ENCODE results near the gene PKM.
"Not testable (repeated sequence)": the region's sequence is repeated elsewhere in the genome, so short reads cannot be mapped to it uniquely, and the experiment has no call there.

PKM gene

DNA sequence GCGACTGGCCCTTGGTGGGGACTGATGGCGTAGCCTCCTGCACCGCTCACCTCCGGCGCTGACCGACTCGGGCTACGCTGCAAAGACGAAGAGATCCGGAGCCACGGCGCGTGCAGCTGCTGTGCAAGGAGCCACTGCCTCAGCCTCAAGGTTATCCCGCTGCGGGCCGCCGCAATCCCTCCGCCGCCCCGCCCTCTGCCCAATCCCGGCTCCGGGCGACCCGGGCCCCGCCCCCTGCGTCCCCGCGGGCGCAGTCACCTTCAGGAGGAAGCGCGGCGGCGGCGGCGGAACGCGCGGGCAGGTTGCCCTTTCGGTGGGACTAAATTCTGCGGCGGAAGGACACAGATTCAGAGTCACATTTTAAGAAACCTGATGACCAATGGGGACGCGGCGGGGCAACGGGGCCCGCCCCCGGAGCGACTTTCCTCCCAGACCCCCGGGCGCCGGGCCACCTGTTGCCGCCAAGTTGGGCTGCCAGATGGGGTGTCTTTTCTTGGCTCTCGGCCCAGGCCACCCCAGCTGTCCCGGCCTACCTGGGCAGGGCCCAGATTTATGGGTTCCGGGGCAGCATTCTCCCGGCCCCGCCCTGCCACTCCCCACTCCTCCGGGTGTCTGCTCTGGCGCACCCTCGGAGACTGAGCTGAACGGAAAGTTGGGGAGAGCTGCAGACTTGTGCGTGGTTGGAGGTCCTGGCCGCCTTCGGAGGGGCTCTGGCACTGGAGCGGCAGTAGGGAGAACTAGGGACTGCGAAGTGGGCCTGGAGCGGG is at the start of gene PKM:
PKM (minus strand) TSS at position 125 of the 767 bp plus-strand sequence. CDS start 12,093 bp downstream, outside the sequence.
- FAIRE-seq, result no peak

DNA sequence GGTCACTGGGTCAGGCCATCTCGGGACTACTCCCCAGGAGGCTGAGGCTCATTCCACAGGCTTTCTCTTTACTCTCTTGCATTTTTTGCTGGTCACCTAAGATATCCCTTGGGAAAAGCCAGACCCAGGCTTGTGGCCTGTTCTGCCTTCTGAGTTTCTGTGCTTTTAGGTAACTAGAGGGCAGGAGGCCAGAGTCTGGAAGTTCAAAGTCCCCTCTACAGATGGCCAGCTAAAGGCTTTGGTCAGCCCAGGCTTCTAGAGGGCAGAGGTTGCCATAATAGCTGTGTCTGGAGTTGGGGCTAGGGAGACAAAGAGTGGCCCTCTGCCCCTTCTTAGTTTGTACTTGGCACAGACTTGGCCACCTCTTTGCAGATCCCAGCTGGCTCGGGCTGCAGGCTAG is 49.8 kb upstream of the PKM start:
- FAIRE-seq, result no peak

DNA sequence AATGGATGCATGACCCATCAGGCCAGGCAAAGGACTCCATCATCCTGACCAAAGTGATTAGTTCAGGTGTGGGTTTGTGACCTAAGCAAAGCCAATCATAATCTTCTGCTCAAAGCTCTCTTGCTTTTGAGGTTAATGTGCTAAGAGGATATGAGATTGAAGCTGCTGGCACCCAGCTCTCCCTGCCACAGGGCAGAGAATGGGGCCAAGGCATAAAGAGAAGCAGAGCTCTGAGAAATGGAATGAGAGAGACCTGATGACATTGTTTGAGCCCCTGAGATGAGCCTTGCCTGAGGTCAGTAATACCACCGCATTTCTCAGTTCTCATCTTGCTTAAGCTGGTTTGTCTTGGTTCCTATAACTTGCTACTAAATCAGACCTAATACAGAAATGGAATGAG is 47.7 kb upstream of the PKM start:
- FAIRE-seq, result no peak

DNA sequence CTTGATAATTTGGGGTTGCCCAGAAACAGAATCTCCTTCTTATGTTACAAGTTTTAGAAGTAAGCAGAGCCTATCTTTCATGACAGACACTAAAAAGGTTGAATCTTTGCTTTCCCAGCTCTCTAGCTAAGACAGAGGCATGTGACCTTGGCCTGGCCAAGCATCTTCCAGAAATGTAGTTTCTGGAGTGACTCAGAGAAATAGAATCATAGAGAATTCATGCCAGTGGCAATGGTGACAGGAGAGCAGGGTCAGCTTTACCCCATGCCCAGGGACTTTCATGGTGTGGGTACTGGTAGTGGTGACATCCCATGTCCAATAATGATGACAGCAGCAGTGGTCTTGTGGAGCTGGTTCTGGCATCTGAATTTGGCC is 45.3 kb upstream of the PKM start:
- no peak for FAIRE-seq

DNA sequence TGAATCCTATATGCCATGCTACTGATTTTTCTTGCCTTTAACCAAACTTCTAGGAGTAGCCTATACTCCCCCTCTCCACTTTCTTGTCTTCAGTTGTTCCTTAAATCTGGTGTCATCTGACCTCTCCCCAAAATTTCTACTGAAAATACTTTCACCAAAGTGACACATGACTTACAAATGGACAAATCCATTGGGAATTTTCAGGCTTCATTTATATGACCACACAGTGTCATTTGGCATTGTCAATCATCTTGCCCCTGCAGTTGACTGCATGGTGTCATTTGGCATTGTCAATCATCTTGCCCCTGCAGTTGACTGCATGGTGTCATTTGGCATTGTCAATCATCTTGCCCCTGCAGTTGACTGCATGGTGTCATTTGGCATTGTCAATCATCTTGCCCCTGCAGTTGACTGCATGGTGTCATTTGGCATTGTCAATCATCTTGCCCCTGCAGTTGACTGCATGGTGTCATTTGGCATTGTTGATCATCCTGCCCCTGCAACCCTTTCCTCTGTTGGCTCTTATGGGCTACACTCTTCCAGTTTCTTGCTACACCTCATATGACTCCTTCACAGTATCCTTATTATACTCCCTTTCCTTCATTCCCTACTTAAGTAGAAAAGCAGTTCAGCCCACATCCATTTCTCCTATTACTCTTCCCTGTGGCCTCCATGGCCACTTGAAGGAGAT is 44.8 kb upstream of the PKM start:
- FAIRE-seq, result not testable (repeated sequence)

DNA sequence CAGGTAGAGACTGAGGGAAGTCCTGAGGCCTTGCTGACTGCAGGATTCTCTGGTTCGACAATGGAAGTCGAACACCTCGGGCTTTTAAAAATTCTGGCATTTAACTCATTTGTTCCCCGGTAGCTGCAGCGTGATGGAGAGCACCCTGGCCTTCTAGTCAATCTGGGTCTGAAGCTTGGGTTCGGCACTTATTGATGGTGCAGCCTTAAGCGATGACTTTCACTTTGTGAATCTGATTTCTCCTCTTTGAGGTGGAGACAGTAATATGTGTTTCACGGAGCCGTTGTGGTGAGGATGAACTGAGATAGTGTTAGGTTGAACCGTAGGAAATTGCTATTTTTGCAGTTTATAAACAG is 42.0 kb upstream of the PKM start:
- FAIRE-seq, result no peak

DNA sequence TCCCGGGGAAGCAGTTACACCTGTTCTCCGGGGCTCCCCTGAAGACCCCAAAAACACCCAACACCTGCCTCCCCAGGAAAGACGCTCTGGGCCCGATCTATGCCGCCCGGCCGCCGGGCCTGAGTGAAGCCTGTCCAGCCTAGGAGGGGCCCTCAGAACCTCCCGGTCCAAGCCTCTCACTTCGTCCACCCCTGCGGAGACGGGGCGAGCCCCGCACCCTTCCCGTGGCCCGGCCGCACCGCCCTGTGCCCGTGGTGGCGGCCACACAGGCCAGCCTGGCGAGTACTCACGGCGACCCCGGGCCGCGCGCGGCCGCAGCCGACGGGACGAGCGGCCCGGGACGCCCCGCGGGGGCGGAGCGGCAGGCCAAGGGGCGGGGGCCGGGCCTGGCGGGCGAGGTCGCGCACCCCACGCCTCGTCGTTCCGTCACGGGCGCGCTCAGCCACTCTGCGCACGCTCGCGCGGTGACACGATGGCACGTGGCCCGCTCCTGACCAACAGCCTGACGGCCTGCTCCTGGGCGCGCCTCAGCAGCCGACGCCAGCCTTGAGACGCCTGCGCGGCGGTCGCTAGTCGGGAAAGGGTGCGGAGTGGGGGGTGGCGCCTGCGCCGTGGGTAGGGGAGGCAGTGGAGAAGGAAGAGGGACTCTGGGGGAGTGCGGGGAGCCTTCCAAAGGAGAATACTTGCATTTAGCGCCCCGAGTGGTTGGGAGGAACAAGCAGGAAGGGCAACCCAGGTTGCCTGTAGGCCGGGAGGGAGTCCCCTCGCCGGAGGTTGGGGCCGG is 41.4 kb upstream of the PKM start, which contains the start of gene PARP6:
PARP6 (minus strand) TSS at position 342 of the 784 bp plus-strand sequence. CDS start 5,077 bp downstream, outside the sequence.
- peak; percentile 59 for FAIRE-seq

DNA sequence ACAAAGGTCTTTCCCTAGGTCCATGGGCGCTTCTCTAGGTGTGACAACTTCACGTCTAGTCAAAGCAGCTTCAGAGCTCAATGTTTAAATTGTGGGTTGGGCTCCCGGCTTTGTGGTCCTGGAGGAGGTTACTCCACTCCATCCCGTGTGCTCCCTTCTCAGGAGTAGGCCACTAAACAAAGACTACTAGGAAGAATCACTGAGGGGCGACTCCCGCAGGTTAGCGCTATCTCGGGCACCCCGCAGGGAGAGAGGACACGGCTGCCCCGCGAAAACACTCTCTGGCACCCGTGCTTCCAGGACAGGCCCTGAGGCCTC is 40.9 kb upstream of the PKM start:
- FAIRE-seq, result no peak

DNA sequence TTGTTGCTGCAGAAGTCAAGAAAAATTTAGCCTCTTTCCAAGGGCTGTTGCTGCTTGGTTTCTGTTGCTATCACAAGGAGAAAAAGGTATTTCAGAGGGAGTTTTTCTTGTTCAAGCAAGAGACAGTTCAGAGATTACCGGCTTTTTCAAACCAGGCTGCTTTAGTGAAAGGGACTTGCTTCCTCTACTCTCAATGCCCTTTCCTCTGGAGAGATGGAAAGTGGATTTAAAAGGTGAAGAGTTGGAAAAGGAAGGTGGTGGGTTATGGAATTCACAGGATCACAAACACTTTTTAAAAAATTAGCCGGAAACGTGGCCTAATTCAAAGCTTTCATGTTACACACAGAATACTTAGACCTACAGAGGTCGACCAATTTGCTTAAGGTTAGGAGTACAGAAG is 40.2 kb upstream of the PKM start:
- FAIRE-seq, result no peak

DNA sequence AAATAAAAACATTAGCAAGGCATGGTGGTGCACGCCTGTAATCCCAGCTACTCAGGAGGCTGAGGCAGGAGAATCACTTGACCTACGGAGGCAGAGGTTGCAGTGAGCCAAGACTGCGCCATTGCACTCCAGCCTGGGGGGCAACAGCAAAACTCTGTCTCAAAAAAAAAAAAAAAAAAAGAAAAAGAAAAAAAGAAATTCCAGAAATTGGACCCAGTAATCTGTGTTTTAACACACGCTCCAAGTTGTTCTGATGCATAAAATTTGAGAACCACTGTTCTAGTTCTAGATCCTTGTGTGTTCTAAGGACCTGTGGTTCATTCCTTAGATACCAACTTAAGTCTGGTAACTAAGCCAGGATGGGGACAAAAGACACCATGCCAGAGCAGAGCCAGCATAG is 38.7 kb upstream of the PKM start:
- FAIRE-seq, result no peak

DNA sequence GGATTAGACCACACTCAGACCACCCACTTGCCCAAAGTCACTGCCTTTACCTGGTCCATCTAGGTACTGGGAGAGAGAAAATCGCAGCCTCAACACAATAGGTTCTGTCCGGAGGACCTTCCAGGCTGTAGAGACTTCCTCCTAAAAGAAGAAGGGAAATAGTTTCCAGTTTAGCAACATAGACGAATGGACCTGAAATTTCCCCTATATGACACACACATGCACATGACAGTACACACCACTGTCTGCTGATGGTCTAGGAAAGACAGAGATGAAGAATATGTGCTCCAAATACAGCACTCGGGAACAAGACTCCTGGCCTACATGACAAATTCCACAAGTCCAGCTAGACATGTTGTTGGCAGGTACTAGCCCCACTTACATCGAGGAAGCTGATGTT is 34.0 kb upstream of the PKM start:
- no peak for FAIRE-seq

DNA sequence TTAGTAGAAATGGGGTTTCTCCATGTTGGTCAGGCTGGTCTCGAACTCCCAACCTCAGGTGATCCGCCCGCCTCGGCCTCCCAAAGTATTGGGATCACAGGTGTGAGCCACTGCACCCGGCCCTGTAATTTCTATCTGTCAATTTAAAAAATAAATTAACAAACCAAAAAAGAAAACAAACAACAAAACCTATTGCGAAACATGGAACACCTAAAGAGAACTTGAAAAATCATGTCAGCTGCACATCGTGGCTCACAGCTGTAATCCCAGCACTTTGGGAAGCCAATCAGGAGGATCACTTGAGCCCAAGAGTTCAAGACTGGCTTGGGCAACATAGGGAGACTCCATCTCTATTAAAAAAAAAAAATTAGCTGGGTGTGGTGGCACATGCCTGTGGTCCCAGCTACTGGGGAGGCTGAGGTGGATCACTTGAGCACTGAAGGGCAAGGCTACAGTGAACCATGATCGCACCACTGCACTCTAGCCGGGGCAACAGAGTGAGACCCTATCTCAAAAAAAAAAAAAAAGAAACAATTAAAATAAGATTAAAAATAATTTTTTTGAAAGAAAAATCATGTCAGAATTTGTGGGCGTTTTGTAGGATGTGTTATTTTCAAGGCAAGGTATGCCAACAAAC is 21.8 kb upstream of the PKM start:
- FAIRE-seq, result no peak

DNA sequence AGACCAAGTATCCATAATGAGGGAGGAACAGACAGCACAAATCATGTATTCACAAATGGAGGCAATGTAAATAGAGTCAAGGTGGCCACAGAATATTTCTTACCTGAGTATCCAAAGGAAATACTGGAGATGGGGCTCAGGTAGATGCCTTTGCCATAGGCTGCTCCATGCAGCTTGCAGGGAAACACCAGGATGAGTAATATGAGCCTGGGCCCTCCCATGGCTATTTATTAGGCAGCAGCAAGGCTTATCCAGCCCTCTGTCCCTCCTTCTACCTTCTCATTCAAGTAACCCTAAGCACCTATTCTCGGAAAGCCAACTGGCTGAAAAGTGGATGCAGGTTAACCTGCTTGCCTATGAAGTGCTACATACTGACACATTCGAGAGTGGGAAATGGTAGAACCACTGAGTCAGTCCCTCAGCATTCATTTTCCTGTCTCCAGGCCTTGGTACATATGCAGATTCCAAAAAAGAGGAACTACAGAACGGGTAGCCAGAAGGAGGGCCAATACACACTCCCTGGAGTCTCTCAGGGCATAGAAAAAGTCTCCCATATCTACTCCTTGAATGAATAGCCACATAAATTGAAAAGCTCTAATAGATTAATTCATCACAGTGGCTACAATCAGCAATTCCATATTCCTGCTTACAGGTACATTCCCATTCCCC is 18.3 kb upstream of the PKM start:
- no peak for FAIRE-seq

DNA sequence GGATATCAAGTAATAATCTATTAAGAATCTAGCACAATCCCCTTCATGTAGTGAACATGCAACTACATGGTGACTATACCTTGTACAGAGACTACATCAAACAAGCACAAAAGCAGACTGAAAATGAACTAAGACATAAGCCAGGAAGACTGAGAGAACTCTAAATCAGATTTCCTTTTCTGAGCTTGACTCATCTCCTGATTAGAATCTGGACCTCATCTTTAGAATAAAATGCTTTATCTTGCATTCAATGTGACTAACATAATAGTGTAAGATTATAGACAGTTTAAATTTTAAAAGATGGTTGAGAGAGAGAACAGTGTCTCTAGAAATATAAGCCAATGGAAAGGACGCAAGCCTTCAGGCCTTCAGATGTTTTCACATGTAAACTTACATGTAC is 17.5 kb upstream of the PKM start:
- FAIRE-seq, result no peak

DNA sequence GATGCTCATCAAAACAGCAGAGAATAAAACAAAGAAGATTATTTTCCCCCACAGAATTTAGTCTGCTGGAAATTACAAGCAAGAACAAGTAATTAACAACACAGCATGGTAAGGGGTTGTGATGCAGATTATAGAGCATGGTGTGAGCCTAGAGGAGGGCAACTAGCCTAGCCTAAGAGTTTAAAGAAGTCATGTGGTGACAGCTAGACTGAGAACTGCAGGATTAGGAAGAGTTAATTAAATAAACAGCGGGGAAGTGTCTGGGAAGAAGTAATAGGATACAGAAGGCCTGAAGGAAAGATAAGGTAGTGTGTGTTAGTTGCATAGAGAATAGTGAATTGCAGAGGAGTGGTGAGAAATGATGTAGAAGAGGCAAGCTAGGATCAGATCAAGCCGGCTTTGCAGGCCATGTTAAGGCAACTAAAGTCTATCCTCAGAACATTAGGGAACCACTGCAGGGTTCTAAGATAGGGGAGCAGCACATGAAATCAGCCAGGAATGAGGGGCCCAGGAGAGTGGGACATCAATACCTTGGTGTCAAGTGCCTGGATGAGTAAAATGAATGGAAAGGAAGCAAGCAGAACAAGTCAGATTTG is 11.9 kb upstream of the PKM start:
- FAIRE-seq, result no peak

DNA sequence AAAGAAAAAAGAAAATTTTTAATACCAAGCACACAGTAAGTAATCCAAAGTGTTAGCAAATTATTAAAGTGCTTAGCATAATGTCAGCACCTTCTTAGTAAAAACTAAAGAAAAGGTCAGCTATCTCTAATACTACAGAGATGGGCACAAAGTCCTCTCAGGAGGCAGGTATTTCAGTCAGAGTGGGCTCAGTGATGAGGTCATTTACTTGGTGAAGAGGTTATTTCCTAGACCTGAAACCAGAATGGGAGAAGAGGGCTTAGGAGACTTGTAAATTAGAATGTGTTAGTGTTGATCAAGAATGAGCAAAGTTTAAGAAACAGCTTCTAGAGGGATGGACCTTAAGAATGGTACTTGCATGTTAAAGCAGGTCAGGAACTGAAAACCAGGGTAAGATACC is 8.7 kb upstream of the PKM start:
- FAIRE-seq, result no peak

DNA sequence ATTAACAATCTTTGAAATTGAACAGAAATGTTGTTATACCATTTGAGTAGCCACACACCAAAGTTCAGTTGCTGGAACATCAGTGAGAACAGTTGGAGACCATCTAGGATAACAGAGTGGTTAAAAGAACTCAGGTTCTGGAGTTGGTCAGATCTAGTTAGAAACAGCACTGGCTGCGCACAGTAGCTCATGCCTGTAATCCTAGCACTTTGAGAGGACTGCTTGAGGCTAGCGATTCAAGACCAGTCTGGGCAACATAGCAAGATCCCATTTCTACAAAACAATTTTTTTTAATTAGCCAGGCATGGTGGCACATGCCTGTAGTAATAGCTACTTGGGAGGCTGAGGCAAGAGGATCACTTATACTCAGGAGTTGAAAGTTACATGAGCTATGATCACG is 7.6 kb upstream of the PKM start:
- no peak for FAIRE-seq

DNA sequence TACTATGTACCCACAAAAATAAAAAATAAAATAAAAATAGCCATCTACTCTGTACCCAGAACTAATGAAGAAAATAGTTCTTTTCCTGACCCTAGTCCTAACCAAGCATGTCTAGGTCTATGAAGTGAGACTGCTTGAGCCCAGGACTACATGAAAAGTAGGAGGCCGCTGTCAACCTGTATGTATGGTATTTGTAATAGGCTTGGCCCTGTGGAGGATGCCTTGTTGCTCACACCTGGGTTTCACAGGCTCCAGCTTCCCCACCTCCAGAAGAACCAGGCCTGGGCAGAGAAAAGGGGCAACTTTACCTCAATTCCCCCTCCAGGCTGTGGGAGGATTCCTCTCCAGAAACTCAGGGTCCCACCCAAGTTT is 6.8 kb upstream of the PKM start:
- FAIRE-seq, result no peak

DNA sequence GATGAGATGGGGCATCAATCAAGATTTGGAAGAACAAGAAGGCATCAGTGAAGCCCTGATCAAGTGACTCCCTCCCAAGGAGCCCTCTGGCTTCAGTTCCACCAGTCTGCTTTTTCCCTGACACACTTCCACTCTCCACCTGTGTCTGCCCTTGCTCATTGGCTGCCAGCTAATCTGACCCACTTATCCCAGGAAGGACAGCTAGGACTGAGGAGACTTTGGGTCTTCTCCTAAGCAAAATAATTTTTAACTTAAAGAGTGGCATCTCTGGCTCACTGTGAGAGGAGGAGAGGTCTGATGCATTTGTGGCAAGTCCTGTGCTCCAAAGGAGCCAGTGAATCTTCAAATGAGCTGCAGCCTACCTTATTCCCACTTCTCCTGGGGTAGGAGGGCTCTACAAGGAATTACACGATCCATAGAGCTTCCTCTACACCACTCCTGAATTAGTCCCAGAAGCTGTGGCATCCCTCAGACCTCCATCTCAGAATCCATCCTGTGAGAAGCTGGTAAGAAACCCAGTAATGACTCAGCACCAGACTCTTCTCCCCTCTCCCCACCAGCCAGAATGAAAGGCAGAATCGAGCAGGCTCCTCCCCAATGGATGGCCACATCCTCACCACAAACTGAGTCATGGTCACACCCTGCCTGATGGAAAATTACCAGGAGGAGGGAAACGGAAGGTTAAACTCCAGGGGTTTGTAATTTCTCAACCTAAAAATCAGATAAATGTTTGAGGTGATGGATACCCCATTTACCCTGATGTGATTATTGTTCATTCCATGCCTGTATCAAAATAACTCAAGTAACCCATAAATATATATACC is 6.3 kb upstream of the PKM start:
- no peak for FAIRE-seq

DNA sequence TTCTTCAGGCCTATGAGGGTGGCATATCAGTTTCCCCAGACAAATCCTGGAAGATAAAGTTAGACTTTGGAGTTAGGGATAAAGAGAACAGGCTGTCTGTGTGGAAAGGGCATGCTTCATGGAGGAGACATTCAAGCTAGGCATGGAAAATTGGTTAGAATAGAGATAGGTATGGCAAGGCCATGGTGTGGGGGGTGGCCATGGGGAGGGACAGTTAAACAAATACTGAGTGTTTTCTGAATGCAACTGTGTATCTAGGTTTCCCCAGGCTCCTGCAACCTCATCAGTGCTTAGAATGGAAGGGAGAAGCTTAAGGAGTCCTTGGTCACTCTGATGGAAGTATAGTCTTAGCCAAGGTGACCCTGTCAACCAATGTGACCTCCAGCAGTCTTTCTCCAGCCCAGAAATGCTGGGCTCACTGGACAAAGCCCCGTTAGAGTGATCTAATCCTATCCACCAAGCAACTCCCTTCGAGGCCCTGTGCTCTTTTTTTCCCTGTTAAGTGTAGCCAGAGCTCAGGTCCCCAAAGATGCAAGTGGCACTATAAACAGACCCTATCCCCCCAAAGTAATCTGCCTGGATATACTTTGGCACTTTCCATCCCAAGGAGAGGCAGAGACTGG is 5.5 kb upstream of the PKM start:
- FAIRE-seq, result no peak

DNA sequence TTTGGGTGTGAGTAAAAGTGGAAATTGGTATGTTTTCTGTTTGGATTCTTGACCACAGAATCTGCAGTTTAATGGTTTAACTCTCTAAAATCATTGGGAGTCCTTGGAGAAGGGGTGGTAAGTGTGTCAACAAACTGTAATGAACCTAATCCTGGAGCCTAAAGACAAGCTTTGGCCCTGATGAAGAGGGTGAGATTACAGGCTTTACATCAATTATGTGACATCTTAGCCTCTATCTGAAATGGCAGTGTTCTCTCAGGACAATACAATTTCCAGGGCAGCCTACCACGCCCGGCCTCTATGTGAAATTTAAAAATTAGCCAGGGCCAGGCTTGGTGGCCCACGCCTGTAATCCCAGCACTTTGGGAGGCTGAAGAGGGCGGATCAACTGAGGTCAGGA is 4.3 kb upstream of the PKM start:
- FAIRE-seq, result no peak

Measured in endometrium (tissue), 2 donors.